Panc1 (cell line): Measurements from ENCODE around the gene AGTR1. TPM values are rescaled to one million over a fixed set of nuclear protein-coding genes. Genes with fewer than 3 reads are reported as not detected.

ENCODE experiments used
- ATAC-seq: fragments of 200-7000 bp; cut with Tn5 transposase; 2 replicates; pipeline ENCODE4 v1.9.1; 2020; ENCODE audit warnings: mild to moderate bottlenecking, moderate library complexity
- BruUV-seq: library from RNA; stranded (reverse); fragments of 400-500 nt; replicated peaks from 2 replicates; lab custom pipeline; 2021; lab: Mats Ljungman, UMichigan
- CTCF ChIA-PET: fragments of 300-600 bp; sonication (Branson Sonifier 250); formaldehyde crosslinking; loops from one replicate; lab custom pipeline; 2022; ENCODE audit warnings: antibody characterized with exemption; lab: Charles Lee
- POLR2A ChIA-PET: fragments of 300-600 bp; sonication (Branson Sonifier 250); formaldehyde crosslinking; loops from one replicate; lab custom pipeline; 2022; ENCODE audit warnings: antibody characterized with exemption; lab: Charles Lee
- DNase-seq: peaks from one replicate; pipeline ENCODE4 v3.0.0-alpha.2; 2010; ENCODE audit warnings: low read depth, low spot score
- H3K27ac ChIP-seq: 2 replicates; pipeline ENCODE4 v1.5.1; 2011; ENCODE audit warnings: mild to moderate bottlenecking, low read length, inconsistent platforms
- H3K27me3 ChIP-seq: fragments of 200-500 bp; sonication (Bioruptor generic); 2 replicates; pipeline ENCODE4 v1.6.0; 2014; ENCODE audit warnings: low read length, inconsistent platforms; ENCODE audit not compliant: control insufficient read depth, insufficient read depth
- H3K36me3 ChIP-seq: fragments of 200-500 bp; sonication (Bioruptor generic); 2 replicates; pipeline ENCODE4 v1.5.1; 2014; ENCODE audit warnings: inconsistent platforms, mild to moderate bottlenecking, low read length, moderate library complexity; ENCODE audit not compliant: control insufficient read depth, insufficient read depth
- H3K4me1 ChIP-seq: 2 replicates; pipeline ENCODE4 v1.5.1; 2011; ENCODE audit warnings: inconsistent platforms, mild to moderate bottlenecking, low read length, moderate library complexity; ENCODE audit not compliant: control insufficient read depth, insufficient read depth
- H3K4me3 ChIP-seq, 2 experiments: 2 replicates each; pipeline ENCODE4 v1.5.1; 2011 to 2012; ENCODE audit warnings: low read depth in 2 of 2, low read length in 2 of 2, mild to moderate bottlenecking in 2 of 2, inconsistent platforms in 1 of 2, moderate library complexity in 1 of 2
- H3K9me3 ChIP-seq: fragments of 200-500 bp; sonication (Bioruptor generic); 2 replicates; pipeline ENCODE4 v1.5.1; 2014; ENCODE audit warnings: low read depth, mild to moderate bottlenecking, inconsistent platforms, low read length, moderate library complexity; ENCODE audit not compliant: control insufficient read depth, insufficient read depth
- CTCF ChIP-seq: fragments of 450-650 bp; IDR thresholded peaks from 2 replicates; pipeline ENCODE4 v1.5.1; 2017; ENCODE audit warnings: mild to moderate bottlenecking
- POLR2AphosphoS5 ChIP-seq: IDR thresholded peaks from 2 replicates; pipeline ENCODE4 v1.6.1; 2012; ENCODE audit warnings: mild to moderate bottlenecking, low read depth, low read length, moderate library complexity
- REST ChIP-seq, 2 experiments: IDR thresholded peaks; 2 replicates each; pipeline ENCODE4 v1.6.1; 2011 to 2012; ENCODE audit warnings: low read depth in 2 of 2, control low read depth in 1 of 2, low read length in 1 of 2, mild to moderate bottlenecking in 1 of 2, moderate library complexity in 1 of 2; ENCODE audit not compliant: insufficient read depth in 1 of 2
- SIN3A ChIP-seq: IDR thresholded peaks from 2 replicates; pipeline ENCODE4 v1.6.1; 2012; ENCODE audit warnings: low read depth, mild to moderate bottlenecking, low read length, moderate library complexity, borderline replicate concordance; ENCODE audit not compliant: insufficient read depth
- TCF7L2 ChIP-seq: IDR thresholded peaks from 2 replicates; pipeline ENCODE4 v1.6.1; 2011; ENCODE audit warnings: mild to moderate bottlenecking, low read depth, low read length, inconsistent platforms
- in situ Hi-C: cut with HindIII; loops from 2 replicates; pipeline ENCODE4 v1.10.0; 2016; ENCODE audit warnings: low sequenced_read_pairs, low pct_unique_long_range_greater_than_20kb
- intact Hi-C: fragments of 100-400 bp; cut with micrococcal nuclease; formaldehyde crosslinking; loops from one replicate; pipeline ENCODE4 v1.10.0; 2022; ENCODE audit not compliant: unreplicated experiment
- total RNA-seq: library from RNA; stranded (reverse); gene quantifications from one replicate; pipeline ENCODE4 v1.2.1, GENCODE V29; 2021; ENCODE audit not compliant: unreplicated experiment

AGTR1 gene
- total RNA-seq, 1 experiment from 2014 or later, result 0.28 TPM

GRCh38 chr3:148742118-148742517, 44.4 kb downstream of the AGTR1 start:
- TF ChIP-seq POLR2AphosphoS5, result no peak
- no peak for TF ChIP-seq TCF7L2
- TF ChIP-seq REST (IDR thresholded peaks at IDR 0.05; ENCODE audit: insufficient read depth in 1 of 2, low read depth in 2 of 2, low read length in 1 of 2), result no peak
- no peak for TF ChIP-seq CTCF
- no peak for TF ChIP-seq SIN3A

GRCh38 chr3:148746053-148746452, 48.4 kb downstream of the AGTR1 start:
- ChIA-PET CTCF (no interaction called here), POLR2A (no interaction called here)
- no peak overlapping the region for H3K27ac ChIP-seq
- no peaks in the 10 kb centered on the region; the same call in 1 of the 2 replicates for H3K27me3 ChIP-seq
- H3K36me3 ChIP-seq, result no peaks in the 10 kb centered on the region
- no peaks in the 10 kb centered on the region for H3K9me3 ChIP-seq
- no peak for DNase-seq
- no peak for ATAC-seq
- TF ChIP-seq CTCF, result no peak
- no peak for TF ChIP-seq POLR2AphosphoS5
- no peak for TF ChIP-seq TCF7L2
- TF ChIP-seq REST (IDR thresholded peaks at IDR 0.05; ENCODE audit: insufficient read depth in 1 of 2, low read depth in 2 of 2, low read length in 1 of 2), result no peak
- TF ChIP-seq SIN3A, result no peak
- H3K4me3 ChIP-seq, result no peak overlapping the region
- intact Hi-C loops, result no loop called here
- H3K4me1 ChIP-seq, result no peaks in the 10 kb centered on the region
- BruUV-seq, result no TSS peak
- in situ Hi-C loops, result no loop called here

More at GRCh38 chr3:148742118-148742517, 44.4 kb downstream of the AGTR1 start:
- Histone ChIP-seq H3K9me3 (no peaks in the 10 kb centered on the region), H3K4me1 (no peaks in the 10 kb centered on the region), H3K36me3 (no peaks in the 10 kb centered on the region), H3K4me3 (no peak overlapping the region), H3K27ac (no peak overlapping the region), H3K27me3 (peaks cover 2% of the 10 kb centered on the region; the same call in 1 of the 2 replicates)
- ChIA-PET POLR2A (no interaction called here), CTCF (no interaction called here)
- intact Hi-C loops, result no loop called here
- no peak for DNase-seq
- in situ Hi-C loops, result no loop called here
- no TSS peak for BruUV-seq
- ATAC-seq, result no peak
